Breast epithelium (tissue), 4 donors: ENCODE data around the gene ZDHHC6. TPM values are rescaled to one million over a fixed set of nuclear protein-coding genes. Genes with fewer than 3 reads are reported as not detected.
"Not testable (repeated sequence)": the region's sequence is repeated elsewhere in the genome, so short reads cannot be mapped to it uniquely, and the experiment has no call there.

Source experiments
- DNase-seq, 2 donors: peaks; one replicate each; pipeline ENCODE4 v3.0.0-alpha.2; 2019; ENCODE audit warnings: low spot score in 2 of 2
- H3K27ac ChIP-seq, 2 donors: fragments of 200-600 bp; sonication (generic) in 1 of 2; one replicate each; pipeline ENCODE4 v1.5.1; 2016 to 2019; ENCODE audit warnings: mild to moderate bottlenecking in 1 of 2
- H3K27me3 ChIP-seq, 2 donors: fragments of 200-600 bp; sonication (generic) in 1 of 2; one replicate each; pipeline versions ENCODE4 v1.5.1 to v1.6.0; 2017 to 2019; ENCODE audit warnings: control low read depth in 1 of 2, mild to moderate bottlenecking in 1 of 2
- H3K36me3 ChIP-seq: fragments of 200-600 bp; one replicate; pipeline ENCODE4 v1.5.1; 2019
- H3K4me1 ChIP-seq, 2 donors: fragments of 200-600 bp; sonication (generic); one replicate each; pipeline ENCODE4 v1.5.1; 2016 to 2019; ENCODE audit warnings: control low read depth in 1 of 2
- H3K4me3 ChIP-seq, 3 donors: fragments of 200-600 bp; sonication (generic); 1 replicate in 2 of 3; 2 replicates in 1 of 3; pipeline ENCODE4 v1.5.1; 2016 to 2019; ENCODE audit warnings: mild to moderate bottlenecking in 3 of 3, moderate library complexity in 2 of 3
- H3K9me3 ChIP-seq, 2 donors: fragments of 200-600 bp; sonication (generic) in 1 of 2; one replicate each; pipeline ENCODE4 v1.5.1; 2016 to 2019; ENCODE audit warnings: control low read depth in 1 of 2
- POLR2A ChIP-seq: fragments of 450-650 bp; IDR thresholded peaks from one replicate; pipeline ENCODE4 v1.6.1; 2016; ENCODE audit warnings: antibody characterized with exemption, mild to moderate bottlenecking, moderate library complexity
- POLR2AphosphoS5 ChIP-seq, 3 donors: sonication (generic); formaldehyde crosslinking; IDR thresholded peaks; one replicate each; pipeline ENCODE4 v1.6.1; 2017; ENCODE audit warnings: antibody characterized with exemption in 3 of 3
- intact Hi-C: fragments of 100-400 bp; cut with DNase I; formaldehyde crosslinking; loops from one replicate; pipeline ENCODE4 v1.15.1; 2023; ENCODE audit warnings: low total_unique reads
- total RNA-seq, 3 donors: library from RNA; depleted of rRNA; stranded (reverse); fragments of >200 nt; gene quantifications; one replicate each; pipeline ENCODE4 v1.1.0, GENCODE V29; 2016
- TF ChIP-seq, protein P1 (sequence below), 3 donors: fragments of 450-650 bp; IDR thresholded peaks; one replicate each; pipeline ENCODE4 v1.5.1; 2016 to 2017; ENCODE audit warnings: antibody characterized with exemption in 3 of 3, mild to moderate bottlenecking in 3 of 3, moderate library complexity in 3 of 3

The ZDHHC6 gene
- total RNA-seq, 3 donors from 2014 or later: 27.4 to 34.5 (median 32.1) TPM

DNA sequence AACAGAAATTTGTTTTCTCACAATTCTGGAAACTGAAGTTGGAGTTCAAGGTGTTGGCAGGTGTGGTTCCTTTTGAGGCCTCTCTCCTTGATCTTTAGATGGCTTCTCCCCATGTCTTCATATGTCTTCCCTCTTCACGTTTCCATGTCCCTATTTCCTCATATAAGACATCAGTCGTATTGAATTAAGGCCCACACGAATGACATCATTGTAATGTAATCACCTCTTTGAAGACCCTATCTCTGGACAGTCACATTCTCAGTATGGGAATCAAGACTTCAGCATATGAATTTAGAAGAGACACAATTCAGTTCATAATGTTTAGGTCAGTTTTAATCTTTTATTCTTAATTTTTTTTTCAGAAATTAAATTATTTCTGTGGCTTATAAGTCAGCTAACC is 20.1 kb upstream of the ZDHHC6 start:
- Histone ChIP-seq H3K4me1 (no peaks in the 10 kb centered on the region), H3K9me3 (no peaks in the 10 kb centered on the region), H3K36me3 (no peaks in the 10 kb centered on the region), H3K27ac (no peak overlapping the region), H3K27me3 (no peaks in the 10 kb centered on the region), H3K4me3 (no peak overlapping the region)
- no peak for TF ChIP-seq POLR2A
- DNase-seq: no peak
- intact Hi-C loops: no loop called here

DNA sequence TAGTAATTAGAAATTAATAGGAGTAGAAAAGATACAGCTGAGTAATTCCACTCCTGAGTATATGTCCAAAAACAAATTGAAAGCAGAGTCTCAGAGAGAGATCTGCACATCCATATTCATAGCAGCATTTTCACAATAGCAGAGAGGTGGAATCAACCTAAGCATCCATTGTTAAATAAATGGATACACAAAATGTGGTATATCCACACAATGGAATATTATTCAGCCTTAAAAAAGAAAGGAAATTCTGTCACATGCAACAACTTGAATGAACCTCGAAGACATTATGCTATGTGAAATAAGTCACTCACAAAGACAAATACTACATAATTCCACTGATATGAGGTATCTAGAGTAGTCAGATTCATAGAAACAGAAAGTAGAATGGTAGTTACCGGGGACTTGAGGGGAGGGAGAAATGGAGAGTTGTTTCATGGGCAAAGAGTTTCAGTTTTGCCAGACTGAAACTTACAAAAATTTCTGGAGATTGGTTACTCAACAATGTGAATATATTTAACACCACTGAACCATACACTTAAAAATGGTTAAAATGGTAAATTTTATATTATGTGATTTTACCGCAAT is 18.7 kb upstream of the ZDHHC6 start:
- Histone ChIP-seq H3K4me1 (no peaks in the 10 kb centered on the region), H3K36me3 (no peaks in the 10 kb centered on the region), H3K9me3 (no peaks in the 10 kb centered on the region), H3K4me3 (no peak overlapping the region), H3K27ac (no peak overlapping the region), H3K27me3 (no peaks in the 10 kb centered on the region)
- intact Hi-C loops: no loop called here
- TF ChIP-seq POLR2AphosphoS5 (IDR thresholded peaks at IDR 0.05) (no peak), POLR2A (no peak)
- TF ChIP-seq, protein P1, sequence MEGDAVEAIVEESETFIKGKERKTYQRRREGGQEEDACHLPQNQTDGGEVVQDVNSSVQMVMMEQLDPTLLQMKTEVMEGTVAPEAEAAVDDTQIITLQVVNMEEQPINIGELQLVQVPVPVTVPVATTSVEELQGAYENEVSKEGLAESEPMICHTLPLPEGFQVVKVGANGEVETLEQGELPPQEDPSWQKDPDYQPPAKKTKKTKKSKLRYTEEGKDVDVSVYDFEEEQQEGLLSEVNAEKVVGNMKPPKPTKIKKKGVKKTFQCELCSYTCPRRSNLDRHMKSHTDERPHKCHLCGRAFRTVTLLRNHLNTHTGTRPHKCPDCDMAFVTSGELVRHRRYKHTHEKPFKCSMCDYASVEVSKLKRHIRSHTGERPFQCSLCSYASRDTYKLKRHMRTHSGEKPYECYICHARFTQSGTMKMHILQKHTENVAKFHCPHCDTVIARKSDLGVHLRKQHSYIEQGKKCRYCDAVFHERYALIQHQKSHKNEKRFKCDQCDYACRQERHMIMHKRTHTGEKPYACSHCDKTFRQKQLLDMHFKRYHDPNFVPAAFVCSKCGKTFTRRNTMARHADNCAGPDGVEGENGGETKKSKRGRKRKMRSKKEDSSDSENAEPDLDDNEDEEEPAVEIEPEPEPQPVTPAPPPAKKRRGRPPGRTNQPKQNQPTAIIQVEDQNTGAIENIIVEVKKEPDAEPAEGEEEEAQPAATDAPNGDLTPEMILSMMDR (IDR thresholded peaks at IDR 0.05): no peak
- DNase-seq: no peak

- H3K9me3 ChIP-seq, H3K27ac ChIP-seq, H3K36me3 ChIP-seq, H3K27me3 ChIP-seq, DNase-seq, intact Hi-C loops, H3K4me3 ChIP-seq, H3K4me1 ChIP-seq: not testable (repeated sequence)
Measured at GRCh38 chr10:112464074-112464473, 17.4 kb upstream of the ZDHHC6 start.

DNA sequence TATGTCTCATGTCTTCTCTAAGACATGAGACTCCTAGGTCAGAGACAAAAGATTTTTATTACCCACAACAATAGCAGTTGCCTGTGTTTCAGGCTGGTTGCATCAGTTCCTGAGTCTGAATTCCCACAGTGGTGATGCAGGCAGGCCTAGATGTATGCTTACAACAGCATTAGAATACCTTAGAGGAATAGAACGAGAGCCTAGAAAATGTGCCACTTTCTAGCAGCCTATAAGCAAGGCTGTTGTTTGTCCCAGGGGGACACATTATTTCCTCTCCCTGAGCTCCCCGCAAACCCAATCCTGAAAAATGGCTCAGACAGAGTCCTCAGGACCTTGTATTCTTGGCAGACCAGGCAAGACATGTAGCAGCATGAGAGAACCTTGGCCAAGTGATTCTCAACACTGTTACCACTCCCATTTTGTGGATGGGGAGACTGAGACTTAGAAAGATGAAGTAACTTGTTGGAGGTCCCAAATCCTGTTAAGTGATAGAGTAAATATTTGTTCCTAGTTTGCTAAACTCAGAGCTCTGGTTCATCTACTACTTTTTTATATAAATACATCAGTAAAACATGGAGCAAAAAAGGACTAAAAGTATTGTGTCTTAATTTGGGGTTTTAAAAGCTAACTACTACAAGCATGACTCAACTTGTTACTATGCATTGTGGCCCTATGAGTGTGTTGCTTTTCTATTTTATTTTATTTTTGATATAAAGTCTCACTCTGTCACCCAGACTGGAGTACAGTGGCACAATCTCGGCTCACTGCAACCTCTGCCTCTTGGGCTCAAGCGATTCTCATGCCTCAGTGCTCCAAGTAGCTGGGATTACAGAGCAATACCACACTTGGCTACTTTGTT is 14.5 kb upstream of the ZDHHC6 start:
- no peak for TF ChIP-seq POLR2A
- TF ChIP-seq, protein P1 (IDR thresholded peaks at IDR 0.05): no peak
- TF ChIP-seq POLR2AphosphoS5 (IDR thresholded peaks at IDR 0.05): no peak
- DNase-seq: no peak
- Histone ChIP-seq H3K4me1 (no peaks in the 10 kb centered on the region), H3K4me3 (no peak overlapping the region), H3K27me3 (no peaks in the 10 kb centered on the region), H3K27ac (no peak overlapping the region), H3K9me3 (no peaks in the 10 kb centered on the region), H3K36me3 (no peaks in the 10 kb centered on the region)
- intact Hi-C loops: no loop called here

GRCh38 chr10:112460366-112460765 is 13.7 kb upstream of the ZDHHC6 start:
- TF ChIP-seq, protein P1 (IDR thresholded peaks at IDR 0.05): no peak
- no peak for TF ChIP-seq POLR2A
- TF ChIP-seq POLR2AphosphoS5 (IDR thresholded peaks at IDR 0.05): no peak
- intact Hi-C loops: no loop called here
- no peak overlapping the region for H3K27ac ChIP-seq
- DNase-seq: no peak
- no peaks in the 10 kb centered on the region for H3K27me3 ChIP-seq
- no peaks in the 10 kb centered on the region for H3K4me1 ChIP-seq
- H3K36me3 ChIP-seq: no peaks in the 10 kb centered on the region
- H3K9me3 ChIP-seq: no peaks in the 10 kb centered on the region
- no peak overlapping the region for H3K4me3 ChIP-seq

GRCh38 chr10:112456533-112456932 is 9.8 kb upstream of the ZDHHC6 start:
- no peak overlapping the region for H3K4me3 ChIP-seq

More at GRCh38 chr10:112456533-112456932, 9.8 kb upstream of the ZDHHC6 start:
- Histone ChIP-seq H3K27me3 (no peaks in the 10 kb centered on the region), H3K36me3 (no peaks in the 10 kb centered on the region), H3K4me1 (no peaks in the 10 kb centered on the region), H3K9me3 (no peaks in the 10 kb centered on the region), H3K27ac (no peak overlapping the region)
- DNase-seq: no peak
- TF ChIP-seq POLR2A (no peak), POLR2AphosphoS5 (IDR thresholded peaks at IDR 0.05) (no peak)
- TF ChIP-seq, protein P1 (IDR thresholded peaks at IDR 0.05): no peak
- intact Hi-C loops: no loop called here
